GM12892 (cell line): ENCODE results near the gene TMEM217.

Source experiments
- DNase-seq: peaks from one replicate; pipeline ENCODE4 v3.0.0; 2011; ENCODE audit not compliant: insufficient read length
- FAIRE-seq: peaks from 2 replicates; lab custom pipeline; 2011; peaks lifted over from hg19 to GRCh38; lab: Jason Lieb, UNC
- POLR2A ChIP-seq: IDR thresholded peaks from 2 replicates; pipeline ENCODE4 v1.6.1; 2011; ENCODE audit warnings: low read depth, low read length, control low read depth
- POLR2AphosphoS5 ChIP-seq: IDR thresholded peaks from 2 replicates; pipeline ENCODE4 v1.6.1; 2011; ENCODE audit warnings: low read depth, low read length, control low read depth
- TAF1 ChIP-seq: IDR thresholded peaks from 2 replicates; pipeline ENCODE4 v1.6.1; 2011; ENCODE audit warnings: low read depth, mild to moderate bottlenecking, control low read depth, low read length, borderline replicate concordance

TMEM217 gene

GRCh38 chr6:37277001-37277409 is 19.1 kb upstream of the TMEM217 start:
- DNase-seq = no peak
- TF ChIP-seq TAF1 (no peak), POLR2A (no peak), POLR2AphosphoS5 (no peak)
- no peak for FAIRE-seq

- TF ChIP-seq POLR2A (no peak), TAF1 (no peak), POLR2AphosphoS5 (no peak)
- no peak for DNase-seq
- no peak for FAIRE-seq
Observed at GRCh38 chr6:37275350-37275749, 17.4 kb upstream of the TMEM217 start.

GRCh38 chr6:37273690-37274089 is 15.7 kb upstream of the TMEM217 start:
- no peak for FAIRE-seq
- TF ChIP-seq TAF1 (no peak), POLR2AphosphoS5 (no peak), POLR2A (no peak)
- DNase-seq = no peak

GRCh38 chr6:37272834-37273566 is 15.1 kb upstream of the TMEM217 start:
- no peak for TF ChIP-seq POLR2AphosphoS5
- no peak for TF ChIP-seq TAF1
- no peak for TF ChIP-seq POLR2A
- FAIRE-seq = no peak
- no peak for DNase-seq

GRCh38 chr6:37269105-37269504 is 11.2 kb upstream of the TMEM217 start:
- DNase-seq = no peak
- no peak for FAIRE-seq
- TF ChIP-seq TAF1 = no peak
- no peak for TF ChIP-seq POLR2AphosphoS5
- no peak for TF ChIP-seq POLR2A

GRCh38 chr6:37265860-37266259 is 7.9 kb upstream of the TMEM217 start:
- DNase-seq (no peak), FAIRE-seq (peak; percentile 24)

GRCh38 chr6:37265001-37265400 is 7.1 kb upstream of the TMEM217 start:
- no peak for FAIRE-seq
- DNase-seq = no peak
- TF ChIP-seq POLR2AphosphoS5 = no peak
- TF ChIP-seq POLR2A = no peak
- TF ChIP-seq TAF1 = no peak

More at GRCh38 chr6:37265860-37266259, 7.9 kb upstream of the TMEM217 start:
- TF ChIP-seq TAF1 (no peak), POLR2AphosphoS5 (no peak), POLR2A (no peak)

GRCh38 chr6:37262446-37263026 is 4.6 kb upstream of the TMEM217 start:
- FAIRE-seq (no peak), DNase-seq (no peak)
- no peak for TF ChIP-seq POLR2AphosphoS5
- no peak for TF ChIP-seq POLR2A
- TF ChIP-seq TAF1 = no peak

GRCh38 chr6:37261198-37261597 is 3.3 kb upstream of the TMEM217 start:
- DNase-seq (no peak), FAIRE-seq (no peak)
- no peak for TF ChIP-seq POLR2AphosphoS5
- TF ChIP-seq TAF1 = no peak
- no peak for TF ChIP-seq POLR2A

- no peak for DNase-seq
- TF ChIP-seq POLR2A (no peak), POLR2AphosphoS5 (no peak), TAF1 (no peak)
- peak; percentile 40 for FAIRE-seq
Observed at GRCh38 chr6:37260444-37260843, 2.5 kb upstream of the TMEM217 start.

GRCh38 chr6:37260040-37260439 is 2.1 kb upstream of the TMEM217 start:
- TF ChIP-seq POLR2AphosphoS5 (no peak), POLR2A (no peak), TAF1 (no peak; the same call in 1 of the 2 replicates)
- DNase-seq = no peak
- peak; percentile 73 for FAIRE-seq

- no peak for TF ChIP-seq TAF1
- no peak for TF ChIP-seq POLR2A
- TF ChIP-seq POLR2AphosphoS5 = no peak
- FAIRE-seq (no peak), DNase-seq (no peak)
Observed at GRCh38 chr6:37259191-37259590, 1.2 kb upstream of the TMEM217 start.
